GM18505 (cell line): ENCODE data around the gene SLX1A.
A peak's percentile ranks its signal among the peaks of the same experiment; 100 is the strongest.
"Not testable (repeated sequence)": the region's sequence is repeated elsewhere in the genome, so short reads cannot be mapped to it uniquely, and the experiment has no call there.

Source experiments
- ATAC-seq: cut with Tn5 transposase; IDR thresholded peaks from one replicate; pipeline ENCODE4 v1.9.1; 2021; ENCODE audit not compliant: unreplicated experiment
- POLR2A ChIP-seq: IDR thresholded peaks from 4 replicates; pipeline ENCODE4 v1.6.1; 2011; ENCODE audit warnings: borderline replicate concordance; ENCODE audit not compliant: insufficient read depth, insufficient read length; ENCODE audit errors: extremely low read depth

Gene SLX1A

GRCh38 chr16:30187971-30188561, 5.6 kb upstream of the SLX1A start:
- no peak for ATAC-seq
- peak; percentile 10 for TF ChIP-seq POLR2A

DNA sequence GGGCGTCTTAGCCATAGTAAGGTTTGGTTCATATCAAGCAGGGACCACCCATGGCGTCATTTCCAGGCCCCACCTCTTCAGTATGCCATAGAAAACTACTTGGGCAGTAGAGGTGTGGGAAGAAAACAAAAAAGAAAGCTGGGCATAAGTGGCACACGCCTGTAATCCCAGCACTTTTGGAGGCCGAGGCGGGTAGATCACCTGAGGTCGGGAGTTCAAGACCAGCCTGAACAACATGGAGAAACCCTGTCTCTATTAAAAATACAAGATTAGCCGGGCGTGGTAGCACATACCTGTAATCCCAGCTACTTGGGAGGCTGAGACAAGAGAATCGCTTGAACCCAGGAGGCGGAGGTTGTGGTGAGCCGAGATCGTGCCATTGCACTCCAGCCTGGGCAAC, 2.5 kb upstream of the SLX1A start:
- ATAC-seq: not testable (repeated sequence)

DNA sequence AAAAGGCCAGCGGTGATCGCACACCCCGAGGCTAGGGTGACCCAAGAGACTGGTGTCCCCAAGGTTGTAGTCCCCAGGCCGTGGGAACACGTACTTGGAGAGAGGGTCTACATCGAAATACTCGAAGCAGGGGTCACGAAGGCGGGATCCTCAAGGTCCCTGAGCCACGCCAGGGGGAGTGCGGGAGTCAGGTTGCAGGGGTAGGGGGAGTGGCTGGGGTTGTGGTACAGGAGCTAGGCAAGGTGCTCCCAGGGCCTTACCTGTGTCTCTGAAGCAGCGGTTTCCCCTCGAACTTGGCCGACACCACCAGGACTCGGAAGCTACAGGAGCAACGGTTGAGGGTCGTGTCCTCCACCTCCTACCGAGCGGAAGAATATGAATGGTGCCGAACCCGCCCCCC, 577 bp upstream of the SLX1A start:
- ATAC-seq: peak; percentile 10

DNA sequence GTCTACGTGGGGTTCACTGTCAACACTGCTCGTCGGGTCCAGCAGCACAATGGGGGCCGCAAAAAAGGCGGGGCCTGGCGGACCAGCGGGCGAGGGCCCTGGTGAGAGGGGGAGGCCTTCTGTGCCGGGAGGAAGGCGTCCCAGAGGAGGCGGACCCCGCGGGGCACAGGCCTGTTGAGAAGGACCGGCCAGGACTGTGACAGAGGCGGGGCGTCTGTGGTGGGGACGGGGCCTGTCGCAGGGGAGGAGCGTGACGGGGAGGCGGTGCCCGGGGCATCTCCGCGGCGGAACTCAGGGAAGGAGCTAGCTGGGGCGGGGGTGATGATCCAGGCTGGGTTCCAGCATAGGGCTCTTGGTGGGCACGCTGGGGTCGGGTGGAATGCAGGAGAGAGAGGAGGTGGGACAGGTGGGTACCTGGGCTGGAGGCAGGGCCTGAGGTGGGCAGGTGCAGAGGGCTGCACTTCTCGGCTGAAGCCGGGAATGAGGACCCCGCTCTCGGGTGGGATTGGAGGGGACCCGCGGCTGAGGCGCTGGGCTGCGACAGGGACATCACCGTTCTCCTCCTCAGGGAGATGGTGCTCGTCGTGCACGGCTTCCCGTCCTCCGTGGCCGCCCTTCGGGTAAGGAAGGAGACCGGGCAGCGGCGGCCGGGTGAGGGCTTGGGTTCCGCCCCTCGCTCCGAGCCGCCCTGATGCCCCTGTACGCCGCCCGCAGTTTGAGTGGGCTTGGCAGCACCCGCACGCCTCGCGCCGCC, 674 bp downstream of the SLX1A start:
- ATAC-seq: peak; percentile 45

DNA sequence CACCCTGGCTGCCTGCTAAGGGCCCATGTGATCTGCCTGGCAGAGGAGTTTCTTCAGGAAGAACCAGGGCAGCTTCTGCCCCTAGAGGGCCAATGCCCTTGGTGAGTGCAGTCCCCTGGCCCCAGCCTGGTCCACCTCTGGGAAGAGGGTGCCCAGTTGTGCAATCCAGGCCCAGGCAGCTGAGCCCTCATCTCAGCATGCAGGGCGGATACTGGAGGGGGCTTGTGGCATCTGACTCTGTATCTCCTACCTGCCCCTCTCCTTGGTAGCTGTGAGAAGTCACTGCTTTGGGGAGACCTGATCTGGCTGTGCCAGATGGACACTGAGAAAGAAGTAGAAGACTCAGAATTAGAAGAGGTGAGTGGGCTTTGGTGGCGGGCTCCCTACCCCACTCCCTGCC, 3.3 kb downstream of the SLX1A start:
- ATAC-seq: not testable (repeated sequence)

- not testable (repeated sequence) for ATAC-seq
Observed at GRCh38 chr16:30199049-30199448, 5.4 kb downstream of the SLX1A start, which contains the start of gene SULT1A3. TSS of gene SULT1A3 (plus strand) at chr16:30199255. CDS start at chr16:30200729, 1,474 bp downstream.

DNA sequence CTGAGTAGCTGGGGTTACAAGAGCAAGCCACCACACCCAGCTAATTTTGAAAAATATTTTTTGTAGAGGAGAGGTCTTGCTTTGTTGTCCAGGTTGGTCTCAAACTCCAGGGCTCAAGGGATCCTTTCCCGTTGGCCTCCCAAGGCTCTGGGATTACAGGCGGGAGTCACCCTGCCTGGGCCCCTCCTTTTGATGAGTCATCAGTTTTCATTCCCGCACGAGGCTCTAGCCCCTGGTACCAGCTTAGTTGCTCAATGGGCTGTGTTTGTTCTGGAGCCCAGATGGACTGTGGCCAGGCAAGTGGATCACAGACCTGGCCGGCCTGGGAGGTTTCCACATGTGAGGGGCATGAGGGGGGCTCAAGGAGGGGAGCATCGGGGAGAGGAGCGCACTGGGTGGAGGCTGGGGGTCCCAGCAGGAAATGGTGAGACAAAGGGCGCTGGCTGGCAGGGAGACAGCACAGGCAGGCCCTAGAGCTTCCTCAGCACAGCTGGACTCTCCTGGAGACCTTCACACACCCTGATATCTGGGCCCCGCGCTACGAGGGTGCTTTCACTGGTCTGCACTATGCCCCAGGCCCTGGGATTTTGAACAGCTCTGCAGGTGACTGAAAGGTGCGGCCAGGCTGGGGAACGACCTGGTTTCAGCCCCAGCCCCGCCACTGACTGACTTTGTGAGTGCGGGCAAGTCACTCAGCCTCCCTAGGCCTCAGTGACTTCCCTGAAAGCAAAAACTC, 6.1 kb downstream of the SLX1A start:
- ATAC-seq: not testable (repeated sequence)

DNA sequence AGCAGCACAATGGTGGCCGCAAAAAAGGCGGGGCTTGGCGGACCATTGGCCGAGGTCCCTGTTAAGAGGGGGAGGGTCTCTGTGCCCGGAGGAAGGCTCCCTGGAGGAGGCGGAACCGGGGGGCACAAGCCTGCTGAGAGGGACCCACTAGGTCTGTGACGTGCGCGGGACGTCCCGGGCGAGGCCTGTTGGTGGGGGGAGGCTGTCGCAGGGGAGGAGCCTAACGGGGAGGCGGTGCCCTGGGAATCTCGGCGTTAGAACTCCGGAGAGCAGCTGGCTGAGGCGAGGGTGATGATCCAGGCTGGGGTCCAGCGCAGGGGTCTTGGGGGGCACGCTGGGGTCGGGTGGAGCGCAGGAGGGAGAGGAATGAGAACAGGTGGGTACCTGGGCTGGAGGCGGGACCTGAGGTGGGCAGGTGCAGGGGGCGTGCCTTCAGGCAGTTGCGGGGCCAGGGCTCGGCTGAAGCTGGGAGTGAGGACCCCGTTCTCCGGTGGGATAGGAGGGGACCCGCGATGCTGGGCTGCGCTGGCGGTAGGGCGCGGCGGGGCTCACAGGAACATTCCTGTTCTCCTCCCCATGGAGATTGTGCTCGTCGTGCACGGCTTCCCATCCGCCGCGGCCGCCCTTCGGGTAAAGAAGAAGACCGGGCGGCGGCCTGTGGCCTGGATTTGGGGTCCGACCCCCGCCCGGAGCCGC, 12.0 kb downstream of the SLX1A start:
- not testable (repeated sequence) for ATAC-seq

DNA sequence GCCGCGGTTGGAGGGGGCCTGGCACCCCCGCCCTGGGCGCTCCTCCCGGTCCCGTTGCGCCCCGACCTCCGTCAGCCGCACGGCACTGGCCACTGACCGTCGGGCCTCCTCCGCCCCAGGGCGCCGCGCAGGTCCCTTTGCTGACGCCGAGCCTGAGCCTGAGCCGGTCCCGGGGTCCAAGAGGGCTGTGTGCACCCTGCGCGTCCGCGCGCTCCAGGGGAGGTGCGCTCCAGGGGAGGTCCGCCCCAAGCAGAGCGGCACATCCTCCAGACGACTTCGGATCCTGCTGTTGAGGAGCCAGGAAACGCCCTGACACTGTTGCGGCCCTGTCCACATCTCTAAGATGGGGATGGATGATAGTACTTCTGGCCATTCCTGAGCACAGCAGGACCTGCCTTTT, 12.6 kb downstream of the SLX1A start:
- ATAC-seq: not testable (repeated sequence)

- not testable (repeated sequence) for ATAC-seq
Observed at GRCh38 chr16:30207063-30207704, 13.5 kb downstream of the SLX1A start.

- not testable (repeated sequence) for ATAC-seq
Observed at GRCh38 chr16:30209032-30209431, 15.4 kb downstream of the SLX1A start.

- ATAC-seq: not testable (repeated sequence)
Observed at GRCh38 chr16:30211414-30211813, 17.7 kb downstream of the SLX1A start.

- ATAC-seq: not testable (repeated sequence)
Observed at GRCh38 chr16:30217082-30217481, 23.4 kb downstream of the SLX1A start.
